ENCODE results near the gene P2RX2.

P2RX2 gene

GRCh38 chr12:132618683-132619043 lies at the start of gene P2RX2:
P2RX2 (plus strand) TSS chr12:132618776; CDS start chr12:132618817, 41 bp downstream.
- no peak for DNase-seq (ENCODE audit: low read depth in 2 of 2, low spot score in 1 of 2)

- DNase-seq (ENCODE audit: low read depth in 2 of 2, low spot score in 1 of 2): no peak
Observed at GRCh38 chr12:132568826-132569480, 49.6 kb upstream of the P2RX2 start.

- no peak for DNase-seq (ENCODE audit: low read depth in 2 of 2, low spot score in 1 of 2)
Observed at GRCh38 chr12:132569856-132570480, 48.6 kb upstream of the P2RX2 start.

- no peak for DNase-seq (ENCODE audit: low read depth in 2 of 2, low spot score in 1 of 2)
Observed at GRCh38 chr12:132570635-132571034, 47.9 kb upstream of the P2RX2 start.

GRCh38 chr12:132571051-132571450 lies 47.5 kb upstream of the P2RX2 start:
- DNase-seq (ENCODE audit: low read depth in 2 of 2, low spot score in 1 of 2): no peak

- no peak for DNase-seq (ENCODE audit: low read depth in 2 of 2, low spot score in 1 of 2)
Observed at GRCh38 chr12:132571598-132571997, 47.0 kb upstream of the P2RX2 start.

GRCh38 chr12:132572106-132572505 lies 46.5 kb upstream of the P2RX2 start:
- no peak for DNase-seq (ENCODE audit: low read depth in 2 of 2, low spot score in 1 of 2)

- DNase-seq (ENCODE audit: low read depth in 2 of 2, low spot score in 1 of 2): no peak
Observed at GRCh38 chr12:132572801-132573760, 45.5 kb upstream of the P2RX2 start.

- DNase-seq (ENCODE audit: low read depth in 2 of 2, low spot score in 1 of 2): no peak
Observed at GRCh38 chr12:132574271-132574996, 44.1 kb upstream of the P2RX2 start.

GRCh38 chr12:132575661-132576060 lies 42.9 kb upstream of the P2RX2 start:
- DNase-seq (ENCODE audit: low read depth in 2 of 2, low spot score in 1 of 2): no peak

GRCh38 chr12:132576701-132577100 lies 41.9 kb upstream of the P2RX2 start:
- DNase-seq (ENCODE audit: low read depth in 2 of 2, low spot score in 1 of 2): no peak

GRCh38 chr12:132577191-132577920 lies 41.2 kb upstream of the P2RX2 start:
- DNase-seq (ENCODE audit: low read depth in 2 of 2, low spot score in 1 of 2): no peak

- no peak for DNase-seq (ENCODE audit: low read depth in 2 of 2, low spot score in 1 of 2)
Observed at GRCh38 chr12:132578118-132578517, 40.5 kb upstream of the P2RX2 start.

- DNase-seq (ENCODE audit: low read depth in 2 of 2, low spot score in 1 of 2): no peak
Observed at GRCh38 chr12:132578826-132579225, 39.8 kb upstream of the P2RX2 start.

- DNase-seq (ENCODE audit: low read depth in 2 of 2, low spot score in 1 of 2): no peak
Observed at GRCh38 chr12:132579744-132580143, 38.8 kb upstream of the P2RX2 start.

- DNase-seq (ENCODE audit: low read depth in 2 of 2, low spot score in 1 of 2): no peak
Observed at GRCh38 chr12:132580701-132581292, 37.8 kb upstream of the P2RX2 start.

GRCh38 chr12:132581348-132582057 lies 37.1 kb upstream of the P2RX2 start:
- no peak for DNase-seq (ENCODE audit: low read depth in 2 of 2, low spot score in 1 of 2)

- no peak for DNase-seq (ENCODE audit: low read depth in 2 of 2, low spot score in 1 of 2)
Observed at GRCh38 chr12:132582058-132582420, 36.5 kb upstream of the P2RX2 start.

GRCh38 chr12:132582582-132583410 lies 35.8 kb upstream of the P2RX2 start:
- no peak for DNase-seq (ENCODE audit: low read depth in 2 of 2, low spot score in 1 of 2)
